ENCODE results near the gene DPH7. TPM values are rescaled to one million over a fixed set of nuclear protein-coding genes. Genes with fewer than 3 reads are reported as not detected.

Gene DPH7
- total and polyA plus RNA-seq, 2 of the 8 experiments (the other 6 are each of a cell fraction or from before 2014, with no cell fraction given), result 44.6 to 45.5 TPM

- Histone ChIP-seq H4K8ac (ENCODE audit: extremely low read depth, insufficient read depth, low read length) (peak overlapping the region; percentile 25; the same call in 1 of the 2 replicates), H3K14ac (ENCODE audit: insufficient read length) (no peak overlapping the region), H4K5ac (ENCODE audit: insufficient read length, low read depth, low read length) (no peak overlapping the region), H2BK15ac (ENCODE audit: low read length) (0 out of 2 replicates have a peak overlapping the region, but pooled peaks have one; percentile 29), H3K4me2 (ENCODE audit: insufficient read depth in 1 of 2, low read depth in 2 of 2, low read length in 2 of 2) (no peak overlapping the region), H2BK120ac (replicated peaks; ENCODE audit: low read depth, low read length) (no peak overlapping the region), H3K27ac (ENCODE audit: low read depth, low read length) (peak overlapping the region; percentile 45; the same call in 1 of the 2 replicates), H2AFZ (ENCODE audit: low read length) (no peak overlapping the region), H3K56ac (replicated peaks; ENCODE audit: insufficient read length, low read depth, low read length) (no peak overlapping the region), H2AK5ac (ENCODE audit: low read depth, low read length) (no peak overlapping the region), H3K4me3 (ENCODE audit: extremely low read depth in 1 of 4, insufficient read depth in 2 of 4, low read depth in 3 of 4, low read length in 4 of 4) (no peak overlapping the region), H3K36me3 (ENCODE audit: control insufficient read depth in 2 of 4, insufficient read depth in 4 of 4, low read length in 3 of 4) (peaks cover 3 to 25% (median 11%) of the 10 kb centered on the region in 4 experiments; a peak in 6 of 8 replicates), H3K23me2 (ENCODE audit: low read depth, low read length) (peaks cover 2% of the 10 kb centered on the region; the same call in 1 of the 2 replicates), H3K9ac (replicated peaks in 1 of 4; ENCODE audit: extremely low read depth in 1 of 4, low read depth in 3 of 4, low read length in 3 of 4) (no peak overlapping the region), H4K20me1 (replicated peaks in 1 of 2; ENCODE audit: control insufficient read depth in 1 of 2, insufficient read depth in 2 of 2, low read length in 2 of 2) (peaks cover 13 to 22% of the 10 kb centered on the region in 2 experiments), H3K4me1 (replicated peaks in 1 of 4; ENCODE audit: control insufficient read depth in 3 of 4, insufficient read depth in 4 of 4, low read length in 3 of 4) (peaks cover 0 to 9% (median 5%) of the 10 kb centered on the region in 4 experiments; a peak in 4 of 7 replicates), H2BK20ac (ENCODE audit: low read length) (no peak overlapping the region), H3K79me2 (ENCODE audit: control insufficient read depth in 1 of 2, insufficient read depth in 2 of 2, low read length in 2 of 2) (peaks cover 0 to 21% of the 10 kb centered on the region in 2 experiments; a peak in 2 of 4 replicates), H3K23ac (ENCODE audit: insufficient read length) (no peak overlapping the region), H3K79me1 (ENCODE audit: low read depth, low read length) (peaks cover 5% of the 10 kb centered on the region; the same call in 1 of the 2 replicates), H2BK5ac (ENCODE audit: low read depth, low read length) (peak overlapping the region; percentile 52; the same call in 1 of the 2 replicates), H2BK12ac (ENCODE audit: low read depth, low read length) (no peak overlapping the region), H3K27me3 (replicated peaks in 1 of 4; ENCODE audit: control insufficient read depth in 3 of 4, extremely low read depth in 1 of 4, insufficient read depth in 3 of 4, low read length in 3 of 4) (no peaks in the 10 kb centered on the region), H3K18ac (ENCODE audit: extremely low read depth, low read length) (no peak overlapping the region), H4K91ac (replicated peaks; ENCODE audit: insufficient read length, low read length) (peak overlapping the region; percentile 27), H3K9me3 (ENCODE audit: insufficient read depth in 2 of 2, low read depth in 1 of 2, low read length in 1 of 2) (no peaks in the 10 kb centered on the region), H3K4ac (replicated peaks; ENCODE audit: insufficient read length, low read depth, low read length) (no peak overlapping the region)
- CTCF ChIA-PET (ENCODE audit: partially characterized antibody), result interaction anchor here (1.1 to 2.4 kb wide), 2 partner anchors 30 to 32 kb away, joined by 4 to 14 read pairs; no protein-coding TSS in a partner anchor
- FAIRE-seq, result no peak
- DNase-seq (ENCODE audit: low read depth in 1 of 2, low spot score in 2 of 2), result no peak
- POLR2A ChIA-PET (ENCODE audit: partially characterized antibody), result interaction anchor here (0.7 to 1.7 kb wide), 3 partner anchors 11 to 54 kb away, joined by 3 to 4 read pairs (median 3); no protein-coding TSS in a partner anchor
- 85% methylated on average over 3 of the region's 5 CpGs; no CpG with 5 or more reads in 1 of the 2 experiments for WGBS, 2 experiments (ENCODE audit: extremely low coverage in 1 of 2, insufficient coverage in 1 of 2, insufficient read length in 1 of 2, insufficient replicate concordance in 2 of 2, low coverage in 1 of 2, low lambda C conversion rate in 2 of 2, missing lambda C conversion rate in 1 of 2)
- TF ChIP-seq GABPA (IDR thresholded peaks at IDR 0.05; ENCODE audit: borderline replicate concordance, insufficient read depth, low read length), result no peak
- no peak for TF ChIP-seq SUZ12 (IDR thresholded peaks at IDR 0.05; ENCODE audit: low read length)
- no peak for TF ChIP-seq ASH2L (IDR thresholded peaks at IDR 0.05; ENCODE audit: low read length)
- no peak for TF ChIP-seq SIRT6 (IDR thresholded peaks at IDR 0.05; ENCODE audit: low read length)
- TF ChIP-seq USF2 (IDR thresholded peaks at IDR 0.05; ENCODE audit: low read length), result no peak
- TF ChIP-seq POLR2AphosphoS5 (IDR thresholded peaks at IDR 0.05; ENCODE audit: low read depth, low read length), result no peak
- TF ChIP-seq POU5F1 (IDR thresholded peaks at IDR 0.05; ENCODE audit: low read depth, low read length), result no peak
- TF ChIP-seq RAD21 (IDR thresholded peaks at IDR 0.05 in 1 of 2, conservative IDR thresholded peaks at IDR 0.05 in 1 of 2; ENCODE audit: low read depth in 2 of 2, low read length in 2 of 2), result no peak
- TF ChIP-seq JUN (IDR thresholded peaks at IDR 0.05; ENCODE audit: low read depth, low read length), result no peak
- no peak for TF ChIP-seq ATF2 (IDR thresholded peaks at IDR 0.05; ENCODE audit: low read length)
- no peak for TF ChIP-seq POLR2A (IDR thresholded peaks at IDR 0.05; ENCODE audit: control extremely low read depth in 1 of 2, low read depth in 2 of 2, low read length in 2 of 2)
Observed at GRCh38 chr9:137613259-137613658, 34.5 kb upstream of the DPH7 start.
